Spleen (tissue), 11 donors: ENCODE measurements around the gene GSG1L. TPM values are rescaled to one million over a fixed set of nuclear protein-coding genes. Genes with fewer than 3 reads are reported as not detected.

Source experiments
- DNase-seq: peaks from one replicate; pipeline ENCODE4 v3.0.0-alpha.2; 2020
- H3K27ac ChIP-seq, 8 donors: fragments of 200-600 bp; sonication (generic) in 7 of 8; 1 replicate in 4 of 8; 2 replicates in 4 of 8; pipeline versions ENCODE4 v1.5.0 to v1.8.0; 2016 to 2021; ENCODE audit warnings: inconsistent platforms in 4 of 8, mild to moderate bottlenecking in 4 of 8, moderate library complexity in 1 of 8
- H3K27me3 ChIP-seq, 7 donors: fragments of 200-600 bp; sonication (generic) in 6 of 7; replicated peaks in 1 of 7; 1 replicate in 4 of 7; 2 replicates in 3 of 7; pipeline versions ENCODE4 v1.5.0 to v1.8.0; 2016 to 2021; ENCODE audit warnings: inconsistent platforms in 3 of 7, mild to moderate bottlenecking in 1 of 7
- H3K36me3 ChIP-seq, 6 donors: fragments of 200-600 bp; sonication (generic) in 5 of 6; 1 replicate in 4 of 6; 2 replicates in 2 of 6; pipeline versions ENCODE4 v1.5.0 to v1.8.0; 2016 to 2021; ENCODE audit warnings: inconsistent platforms in 2 of 6
- H3K4me1 ChIP-seq, 6 donors: fragments of 200-600 bp; sonication (generic) in 5 of 6; 1 replicate in 3 of 6; 2 replicates in 3 of 6; pipeline versions ENCODE4 v1.5.0 to v1.8.0; 2016 to 2021; ENCODE audit warnings: inconsistent platforms in 3 of 6
- H3K4me3 ChIP-seq, 8 donors: fragments of 200-600 bp; sonication (generic) in 7 of 8; 1 replicate in 4 of 8; 2 replicates in 4 of 8; pipeline versions ENCODE4 v1.5.0 to v1.8.0; 2016 to 2021; ENCODE audit warnings: inconsistent platforms in 4 of 8, mild to moderate bottlenecking in 4 of 8, moderate library complexity in 2 of 8
- H3K9me3 ChIP-seq, 8 donors: fragments of 200-600 bp; sonication (generic) in 7 of 8; 1 replicate in 4 of 8; 2 replicates in 4 of 8; pipeline versions ENCODE4 v1.5.0 to v1.8.0; 2016 to 2021; ENCODE audit warnings: inconsistent platforms in 4 of 8
- CTCF ChIP-seq, 11 experiments: fragments of 200-600 bp in 7 of 11; fragments of 450-650 bp in 4 of 11; sonication (generic) in 4 of 11; IDR thresholded peaks in 8 of 11; conservative IDR thresholded peaks in 3 of 11; 1 replicate in 7 of 11; 2 replicates in 4 of 11; pipeline versions ENCODE4 v1.4.0 to v1.8.0; 2016 to 2021; ENCODE audit warnings: antibody characterized with exemption in 11 of 11, inconsistent platforms in 4 of 11, mild to moderate bottlenecking in 1 of 11
- POLR2A ChIP-seq, 3 donors: fragments of 450-650 bp; IDR thresholded peaks; one replicate each; pipeline ENCODE4 v1.5.1; 2017; ENCODE audit warnings: antibody characterized with exemption in 3 of 3, mild to moderate bottlenecking in 1 of 3
- POLR2AphosphoS5 ChIP-seq, 3 donors: sonication (generic); formaldehyde crosslinking; IDR thresholded peaks; one replicate each; pipeline ENCODE4 v1.5.1; 2017; ENCODE audit warnings: antibody characterized with exemption in 3 of 3
- WGBS, 5 donors: extraction: QIAGEN DNeasy Blood & Tissue Kit in 3 of 5; methylation state at CpG; one replicate each; pipeline versions ENCODE4 v1.1.5 to v1.1.7; 2013 to 2018; 5-methylcytosine and 5-hydroxymethylcytosine counted together
- intact Hi-C: fragments of 100-400 bp; cut with DNase I; formaldehyde crosslinking; loops from one replicate; pipeline ENCODE4 v1.15.0; 2023; ENCODE audit warnings: low total_unique reads
- polyA plus RNA-seq, 3 donors: library from polyadenylated mRNA; stranded (reverse); fragments of 200-250 nt; gene quantifications; one replicate each; pipeline ENCODE4 v1.2.1, GENCODE V29; 2013
- total RNA-seq, 7 donors: library from RNA; depleted of rRNA in 3 of 7; stranded (reverse); fragments of >200 nt in 3 of 7; fragmentation: NEBNext Ultra II Directional in 4 of 7; extraction: Animal tissue kit (Norgen Biotek cat#: 25700) in 4 of 7; gene quantifications; one replicate each; pipeline versions ENCODE4 v1.1.0 to v1.2.1, GENCODE V29; 2016 to 2021
- donor health status: healthy with polysubstance abuse.
- donor health status: DM: no; HTN: no; CAD: no; lungs with moderate emphysema.
- donor health status: DM: no; HTN: no; CAD: no.
- donor health status: Bipolar disorder and iron deficiency.
- donor health status: healthy.
- donor health status: DM: no; HTN: no; CAD: no.
- donor health status: DM: yes; HTN: yes; CAD: no.

The GSG1L gene
- total and polyA plus RNA-seq, 10 donors = 0.22 to 0.58 (median 0.43) TPM; not detected in 6

DNA sequence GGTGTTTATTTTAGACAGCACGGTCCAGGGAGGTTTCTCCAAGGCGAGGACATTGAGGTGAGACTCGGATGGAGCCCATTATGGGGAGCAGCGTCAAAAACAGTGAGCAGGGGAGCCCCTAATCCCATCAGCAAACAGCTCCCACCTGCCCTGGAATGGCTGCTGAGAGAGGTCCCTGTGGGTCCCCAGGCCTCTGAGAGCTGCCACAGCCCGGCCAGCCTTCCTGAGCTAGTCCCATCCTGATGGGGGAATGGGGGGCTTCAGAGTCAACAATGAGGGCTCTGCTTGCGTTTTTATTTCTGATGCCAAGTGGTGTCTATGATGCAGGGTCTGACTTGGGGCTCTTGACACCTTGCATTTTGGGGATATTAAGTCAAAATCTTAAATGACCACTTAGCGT lies 128.4 kb downstream of the GSG1L start:
- TF ChIP-seq POLR2AphosphoS5 (IDR thresholded peaks at IDR 0.05) (no peak), POLR2A (IDR thresholded peaks at IDR 0.05) (no peak), CTCF (IDR thresholded peaks at IDR 0.05 in 8 of 11, conservative IDR thresholded peaks at IDR 0.05 in 3 of 11) (no peak)
- Histone ChIP-seq H3K9me3 (peaks cover 0 to 11% (median 4%) of the 10 kb centered on the region in 8 donors), H3K36me3 (no peaks in the 10 kb centered on the region), H3K27ac (no peak overlapping the region), H3K4me3 (no peak overlapping the region), H3K4me1 (no peaks in the 10 kb centered on the region), H3K27me3 (peaks cover 0 to 20% (median 0%) of the 10 kb centered on the region in 7 donors)
- 81 to 90% (median 83%) methylated on average over 4 to 7 of the region's 7 CpGs for WGBS, 5 donors
- intact Hi-C loops = no loop called here
- no peak for DNase-seq

DNA sequence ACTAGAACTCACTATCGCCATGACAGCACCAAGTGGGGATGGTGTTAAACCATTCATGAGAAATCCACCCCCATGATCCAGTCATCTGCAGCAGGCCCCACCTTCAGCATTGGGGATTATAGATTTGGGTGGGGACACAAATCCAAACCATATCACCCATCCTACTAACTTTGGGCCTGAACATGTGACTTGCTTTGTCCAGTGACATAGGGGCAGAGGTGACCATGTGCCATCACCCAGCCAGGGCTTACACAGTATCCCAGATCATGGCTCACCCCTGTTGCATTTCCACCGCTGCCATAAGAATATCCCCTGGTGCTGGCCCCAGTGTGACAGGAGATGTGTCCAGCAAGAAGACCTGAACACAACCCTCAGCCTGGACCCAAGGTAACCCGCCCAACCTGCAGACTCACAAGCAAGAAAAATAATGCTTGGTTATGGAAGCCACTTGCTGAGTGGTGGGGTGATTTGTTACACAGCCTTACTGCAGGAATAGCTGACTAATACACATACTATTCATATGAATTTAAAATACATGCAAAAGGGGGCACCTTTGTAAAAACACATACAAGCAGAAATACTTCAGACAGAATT lies 130.9 kb downstream of the GSG1L start:
- H3K4me1 ChIP-seq = no peaks in the 10 kb centered on the region
- 59 to 78% (median 72%) methylated on average over 3 of the region's 3 CpGs for WGBS, 5 donors
- H3K4me3 ChIP-seq = no peak overlapping the region
- H3K9me3 ChIP-seq = peaks cover 0 to 11% (median 4%) of the 10 kb centered on the region in 8 donors
- TF ChIP-seq POLR2AphosphoS5 (IDR thresholded peaks at IDR 0.05) (no peak), POLR2A (IDR thresholded peaks at IDR 0.05) (no peak), CTCF (IDR thresholded peaks at IDR 0.05 in 8 of 11, conservative IDR thresholded peaks at IDR 0.05 in 3 of 11) (no peak)
- H3K36me3 ChIP-seq = no peaks in the 10 kb centered on the region
- H3K27ac ChIP-seq = no peak overlapping the region
- DNase-seq = peak; percentile 17
- intact Hi-C loops = no loop called here
- peaks cover 0 to 43% (median 0%) of the 10 kb centered on the region in 7 donors for H3K27me3 ChIP-seq

- no peak overlapping the region for H3K27ac ChIP-seq
- peaks cover 0 to 11% (median 4%) of the 10 kb centered on the region in 8 donors for H3K9me3 ChIP-seq
- no peak for TF ChIP-seq POLR2A (IDR thresholded peaks at IDR 0.05)
- no peak for TF ChIP-seq POLR2AphosphoS5 (IDR thresholded peaks at IDR 0.05)
- no peak for TF ChIP-seq CTCF (IDR thresholded peaks at IDR 0.05 in 8 of 11, conservative IDR thresholded peaks at IDR 0.05 in 3 of 11)
- H3K27me3 ChIP-seq = peaks cover 0 to 34% (median 0%) of the 10 kb centered on the region in 7 donors
- no peak overlapping the region for H3K4me3 ChIP-seq
- H3K4me1 ChIP-seq = no peaks in the 10 kb centered on the region
- H3K36me3 ChIP-seq = no peaks in the 10 kb centered on the region
- peak; percentile 13 for DNase-seq
- intact Hi-C loops = no loop called here
- 43 to 59% (median 51%) methylated on average over 3 of the region's 3 CpGs for WGBS, 5 donors
These were observed 133.7 kb downstream of the GSG1L start for GRCh38 chr16:27929818-27930217.

- Histone ChIP-seq H3K9me3 (peaks cover 0 to 11% (median 4%) of the 10 kb centered on the region in 8 donors), H3K4me1 (no peaks in the 10 kb centered on the region), H3K36me3 (no peaks in the 10 kb centered on the region), H3K27me3 (peaks cover 0 to 36% (median 0%) of the 10 kb centered on the region in 7 donors), H3K27ac (no peak overlapping the region), H3K4me3 (no peak overlapping the region)
- no peak for TF ChIP-seq POLR2A (IDR thresholded peaks at IDR 0.05)
- no peak for TF ChIP-seq POLR2AphosphoS5 (IDR thresholded peaks at IDR 0.05)
- TF ChIP-seq CTCF (IDR thresholded peaks at IDR 0.05 in 8 of 11, conservative IDR thresholded peaks at IDR 0.05 in 3 of 11) = no peak
- WGBS, 5 donors = 48 to 51% (median 50%) methylated on average over 6 of the region's 6 CpGs
- peak; percentile 33 for DNase-seq
- intact Hi-C loops = no loop called here
These were observed 135.0 kb downstream of the GSG1L start for GRCh38 chr16:27928542-27928941.
